Skin of body (tissue), 2 donors: ENCODE data around the gene ARL2. TPM values are rescaled to one million over a fixed set of nuclear protein-coding genes. Genes with fewer than 3 reads are reported as not detected.
"Not testable (repeated sequence)": the region's sequence is repeated elsewhere in the genome, so short reads cannot be mapped to it uniquely, and the experiment has no call there.

Experiments
- DNase-seq: peaks from one replicate; lab custom pipeline; 2025; lab: John Stamatoyannopoulos, UW
- total RNA-seq: library from RNA; depleted of rRNA; stranded (reverse); fragments of >200 nt; gene quantifications from one replicate; pipeline ENCODE4 v1.2.3, GENCODE V29; 2014

The ARL2 gene
- total RNA-seq = 43.3 TPM

DNA sequence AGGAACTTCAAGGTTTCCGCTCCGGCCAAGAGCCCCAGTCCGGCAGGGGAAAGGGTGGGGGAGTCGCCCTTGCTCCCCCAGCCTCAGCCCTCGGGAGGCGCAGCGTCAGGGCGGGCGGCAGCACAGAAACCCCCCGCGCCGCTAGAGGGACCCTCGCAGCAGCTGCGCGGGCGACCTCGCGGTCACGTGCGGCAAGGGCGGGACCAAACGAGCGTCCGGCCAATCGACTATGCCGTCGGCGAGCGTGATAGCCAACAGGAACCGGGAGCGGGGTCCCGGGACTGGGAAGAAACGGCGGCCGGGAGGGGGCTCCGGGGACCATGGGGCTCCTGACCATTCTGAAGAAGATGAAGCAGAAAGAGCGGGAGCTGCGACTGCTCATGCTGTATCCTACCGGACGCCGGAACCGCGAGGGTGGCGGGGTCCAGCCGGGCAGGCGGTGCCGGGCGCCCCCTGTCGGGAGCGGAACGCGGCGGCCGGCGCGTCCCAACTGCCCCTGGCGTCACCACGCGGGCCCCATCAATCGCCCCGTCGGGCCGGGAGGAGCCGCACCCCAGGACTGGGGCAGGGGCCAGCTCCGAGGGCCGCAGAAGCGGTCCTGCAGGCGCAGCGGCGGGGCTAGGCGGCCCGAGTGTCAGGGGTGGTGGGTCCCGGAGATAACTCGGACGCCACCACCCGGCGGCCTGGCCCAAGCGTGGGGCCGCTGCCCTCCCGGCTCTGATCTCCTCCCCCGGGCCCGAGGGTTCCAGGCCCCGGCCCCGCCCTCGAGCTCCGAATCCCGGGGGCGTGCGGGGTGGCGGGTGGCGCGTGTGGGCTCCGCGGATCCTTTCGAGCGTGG is at the start of gene ARL2:
ARL2 (plus strand) TSS at position 273 of the 838 bp plus-strand sequence; CDS start at position 321, 48 bp downstream.
- DNase-seq = peak; percentile 88

DNA sequence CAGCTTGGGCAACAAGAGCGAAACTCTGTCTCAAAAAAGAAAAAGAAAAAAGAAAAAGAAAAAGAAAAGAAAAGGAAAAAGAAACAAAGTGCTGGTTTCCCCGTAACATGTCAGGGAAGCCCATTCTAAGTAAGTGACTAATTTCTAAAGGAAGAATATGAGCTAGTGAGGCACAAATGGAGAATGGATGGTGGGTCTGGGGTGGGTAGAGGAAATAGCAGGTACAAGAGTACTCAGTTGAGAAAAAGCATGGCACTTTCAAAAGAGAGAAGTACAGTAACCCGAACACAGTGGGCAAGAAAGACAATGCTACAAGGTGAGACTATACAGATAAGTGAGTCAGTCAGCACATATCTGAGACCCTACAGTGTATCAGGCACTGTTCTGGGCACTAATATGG is 46.6 kb upstream of the ARL2 start:
- no peak for DNase-seq

- DNase-seq = no peak
These were observed 44.8 kb upstream of the ARL2 start for GRCh38 chr11:64969209-64969608.

DNA sequence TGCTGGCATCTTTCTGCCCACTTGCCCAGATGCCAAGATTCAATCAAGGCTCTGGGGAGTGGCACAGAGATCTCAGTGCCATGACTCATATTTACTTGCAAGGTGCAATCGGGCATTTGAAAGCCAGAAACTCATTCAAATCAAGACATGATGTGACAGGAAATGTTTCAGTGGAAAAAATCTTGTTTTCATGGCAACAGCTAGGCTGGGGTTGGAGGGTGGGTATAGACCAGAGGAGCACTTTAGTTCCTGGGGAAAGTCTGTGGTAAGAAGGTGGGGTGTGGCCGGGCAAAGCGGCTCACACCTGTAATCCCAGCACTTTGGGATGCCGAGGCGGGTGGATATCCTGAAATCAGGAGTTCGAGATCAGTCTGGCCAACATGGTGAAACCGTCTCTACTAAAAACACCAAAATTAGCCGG is 43.2 kb upstream of the ARL2 start:
- no peak for DNase-seq

DNA sequence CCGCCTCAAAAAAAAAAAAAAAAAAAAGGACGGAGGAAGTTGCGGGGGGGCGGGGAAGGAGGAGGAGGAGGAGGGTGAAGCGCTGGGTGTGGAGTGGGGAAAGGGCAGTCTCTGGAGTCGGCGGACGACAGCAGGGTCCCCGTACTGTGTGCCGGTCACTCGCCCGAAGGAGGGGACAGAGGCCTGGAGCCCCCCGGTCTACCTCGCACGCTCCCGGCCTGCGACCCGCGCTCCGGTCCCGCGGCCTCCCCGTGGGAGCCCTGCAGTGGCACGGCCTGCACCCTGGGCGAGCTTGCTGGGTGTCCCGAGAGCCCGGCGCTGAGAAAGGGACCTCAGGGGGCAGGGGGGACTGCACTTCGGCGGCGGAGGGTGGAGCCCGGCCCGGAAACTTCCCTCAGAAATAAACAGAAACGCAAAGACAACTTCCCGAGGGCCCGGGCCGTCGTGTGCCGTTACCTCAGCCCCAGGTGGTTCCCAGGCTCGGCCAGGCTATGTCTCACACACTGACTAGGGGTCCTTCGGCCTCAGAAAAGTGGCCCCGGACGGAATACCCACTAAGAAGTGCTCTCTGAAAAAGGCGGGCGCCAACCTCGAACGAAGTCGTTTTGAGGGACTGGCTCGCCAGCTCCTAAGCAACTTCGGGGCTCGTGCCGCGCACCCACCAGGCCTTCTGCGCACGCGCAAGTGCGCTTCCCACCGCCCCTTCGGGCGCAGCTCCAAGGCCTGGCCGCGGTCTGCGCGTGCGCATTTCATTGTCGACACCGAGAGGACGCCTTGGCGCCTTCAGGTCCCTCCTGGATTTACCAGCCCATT is 42.3 kb upstream of the ARL2 start, which contains the start of gene MAJIN:
MAJIN (minus strand) TSS at position 688 of the 813 bp plus-strand sequence. CDS start 12,703 bp downstream, outside the sequence.
- DNase-seq = peak; percentile 39

- no peak for DNase-seq
These were observed 39.8 kb upstream of the ARL2 start for GRCh38 chr11:64974124-64974523.

DNA sequence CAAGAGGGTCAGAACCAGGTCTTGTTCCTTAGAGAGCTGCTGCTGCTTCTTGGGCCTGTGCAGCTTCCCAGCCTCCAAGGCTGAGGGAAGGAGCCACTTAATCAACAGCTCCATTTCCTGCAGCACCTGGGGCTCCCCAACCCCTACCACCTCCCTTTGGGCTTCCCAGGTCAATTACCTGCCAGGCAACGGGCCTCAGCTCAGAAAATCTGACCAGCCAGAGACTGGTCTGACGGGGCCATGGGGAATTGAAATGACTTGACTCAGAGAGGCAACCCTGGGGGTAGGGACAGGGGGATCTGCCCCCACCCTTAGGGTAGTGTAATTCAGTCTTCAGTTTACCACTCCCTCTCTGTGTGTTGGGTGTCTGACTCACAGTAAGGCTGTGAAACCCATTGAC is 37.3 kb upstream of the ARL2 start:
- DNase-seq = no peak

DNA sequence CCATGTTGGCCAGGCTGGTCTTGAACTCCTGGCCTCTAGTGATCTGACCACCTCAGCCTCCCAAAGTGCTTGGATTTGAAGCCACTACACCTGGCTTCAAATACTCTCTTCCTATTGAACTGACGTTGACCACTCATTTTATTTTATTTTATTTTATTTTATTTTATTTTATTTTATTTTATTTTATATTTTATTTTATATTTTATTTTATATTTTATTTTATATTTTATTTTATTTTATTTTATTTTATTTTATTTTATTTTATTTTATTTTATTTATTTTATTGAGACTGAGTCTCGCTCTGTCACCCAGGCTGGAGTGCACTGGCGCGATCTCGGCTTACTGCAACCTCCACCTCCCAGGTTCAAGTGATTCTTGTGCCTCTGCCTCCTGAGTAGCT is 30.6 kb upstream of the ARL2 start:
- not testable (repeated sequence) for DNase-seq

DNA sequence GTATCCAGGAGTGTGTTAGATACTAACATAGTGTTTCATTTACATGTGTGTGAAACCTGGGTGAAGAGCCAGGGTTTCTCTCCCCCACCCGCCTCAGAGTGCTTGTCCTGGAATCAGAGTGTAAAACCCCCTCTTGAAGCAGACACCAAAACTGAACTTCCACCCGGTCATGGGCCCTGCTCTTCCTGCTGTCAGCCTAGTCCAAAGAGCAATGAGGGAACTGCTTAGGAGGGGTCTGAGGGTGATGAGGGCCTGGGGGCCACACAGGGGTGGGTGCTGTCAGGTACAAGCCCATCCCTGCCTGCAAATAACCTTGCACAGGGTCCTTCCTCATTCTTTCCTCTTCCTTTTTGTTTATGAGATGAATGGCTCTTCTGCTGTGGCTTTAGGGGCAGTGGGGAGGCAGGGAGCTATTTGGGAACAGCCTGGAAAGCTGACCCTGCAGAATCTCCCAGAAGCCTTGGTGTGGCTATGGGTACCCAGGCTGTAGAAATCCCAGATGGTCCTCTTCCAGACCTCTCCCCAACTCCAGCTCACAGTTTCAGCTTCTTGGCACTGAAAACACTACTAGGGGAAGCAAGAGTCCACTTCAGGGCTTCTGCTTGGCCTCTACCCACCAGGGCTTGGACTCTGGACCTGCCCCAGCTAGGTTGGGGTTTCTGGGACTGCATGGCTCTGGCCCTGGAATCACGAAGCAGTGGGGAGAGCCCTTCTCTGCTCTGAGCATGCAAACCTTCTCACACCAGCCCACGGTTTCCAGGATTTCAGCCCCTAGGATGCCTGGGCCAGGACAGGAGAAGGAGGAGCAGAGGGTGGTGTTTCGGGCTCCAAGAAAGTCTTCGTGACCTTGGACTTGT is 25.7 kb upstream of the ARL2 start:
- no peak for DNase-seq

GRCh38 chr11:64989416-64989815 is 24.5 kb upstream of the ARL2 start:
- no peak for DNase-seq

DNA sequence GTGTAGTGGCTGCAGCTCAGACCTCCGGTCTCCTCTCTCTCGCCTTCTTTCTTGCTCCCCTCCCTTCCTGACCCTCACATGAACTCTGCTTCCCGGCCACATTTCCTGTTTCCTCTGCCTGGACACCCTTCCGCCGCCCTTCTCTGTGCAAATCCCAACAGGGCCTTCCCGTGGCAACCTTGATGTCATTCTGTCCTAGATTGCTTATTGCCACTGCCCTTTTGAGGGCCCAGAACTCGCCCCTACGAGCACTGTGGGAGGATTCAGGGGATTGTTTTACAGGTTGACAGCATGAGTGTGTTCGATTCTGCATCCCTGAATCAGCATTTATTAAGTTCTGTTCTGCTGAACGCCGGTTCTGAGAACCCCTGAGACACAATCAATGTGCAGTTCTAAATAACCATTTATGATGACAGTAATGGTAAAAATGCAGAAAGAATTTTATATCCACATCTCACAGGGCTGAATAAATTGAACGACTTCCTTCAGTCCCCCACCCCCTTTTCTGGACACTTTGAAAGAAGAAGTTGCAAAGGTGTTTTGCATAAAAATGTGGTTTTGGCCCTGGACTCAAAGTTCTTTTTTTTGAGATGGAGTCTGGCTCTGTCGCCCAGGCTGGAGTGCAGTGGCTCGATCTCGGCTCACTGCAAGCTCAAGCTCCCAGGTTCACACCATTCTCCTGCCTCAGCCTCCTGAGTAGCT is 23.6 kb upstream of the ARL2 start:
- DNase-seq = no peak

DNA sequence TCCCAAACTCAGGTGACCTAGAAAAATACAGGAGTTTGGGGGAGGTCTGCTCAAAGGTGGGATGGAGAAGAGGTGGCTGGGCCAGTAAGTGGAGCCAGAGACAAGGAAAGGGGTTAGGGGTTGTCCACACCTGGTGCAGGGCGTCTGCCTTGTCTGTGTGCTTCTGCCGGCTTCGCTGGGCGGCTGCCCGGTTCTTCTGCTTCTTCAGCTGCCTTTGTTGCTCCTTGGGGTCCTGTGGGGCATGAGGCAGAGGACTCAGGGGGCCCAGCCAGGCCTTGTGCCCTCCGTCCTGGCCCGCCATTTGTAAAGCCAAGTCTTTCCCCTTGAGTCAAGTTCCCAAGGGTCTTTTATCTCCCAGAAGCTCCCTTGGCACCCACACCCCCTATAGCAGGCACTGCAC is 19.6 kb upstream of the ARL2 start:
- no peak for DNase-seq

DNA sequence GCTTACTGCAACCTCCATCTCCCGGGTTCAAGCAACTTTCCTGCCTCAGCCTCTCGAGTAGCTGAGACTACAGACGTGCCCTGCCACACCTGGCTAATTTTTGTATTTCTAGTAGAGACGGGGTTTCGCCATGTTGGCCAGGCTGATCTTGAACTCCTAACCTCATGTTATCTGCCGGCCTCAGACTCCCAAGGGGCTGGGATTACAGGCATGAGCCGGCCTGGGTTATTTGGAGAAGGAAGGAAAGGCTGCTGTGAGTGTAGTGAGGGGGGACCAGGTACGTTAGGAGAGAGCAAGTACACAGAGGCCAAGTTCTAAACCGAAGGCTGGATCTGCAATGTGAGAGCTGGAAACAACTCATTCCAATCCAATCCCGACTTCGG is 17.6 kb upstream of the ARL2 start:
- no peak for DNase-seq

GRCh38 chr11:64996710-64997380 is 17.1 kb upstream of the ARL2 start, which contains the start of gene BATF2:
BATF2 (minus strand) TSS chr11:64996971; CDS start chr11:64996914, 57 bp downstream.
- no peak for DNase-seq

GRCh38 chr11:64998141-64998540 is 15.8 kb upstream of the ARL2 start:
- no peak for DNase-seq

- DNase-seq = no peak
These were observed 15.1 kb upstream of the ARL2 start for GRCh38 chr11:64998690-64999431.

DNA sequence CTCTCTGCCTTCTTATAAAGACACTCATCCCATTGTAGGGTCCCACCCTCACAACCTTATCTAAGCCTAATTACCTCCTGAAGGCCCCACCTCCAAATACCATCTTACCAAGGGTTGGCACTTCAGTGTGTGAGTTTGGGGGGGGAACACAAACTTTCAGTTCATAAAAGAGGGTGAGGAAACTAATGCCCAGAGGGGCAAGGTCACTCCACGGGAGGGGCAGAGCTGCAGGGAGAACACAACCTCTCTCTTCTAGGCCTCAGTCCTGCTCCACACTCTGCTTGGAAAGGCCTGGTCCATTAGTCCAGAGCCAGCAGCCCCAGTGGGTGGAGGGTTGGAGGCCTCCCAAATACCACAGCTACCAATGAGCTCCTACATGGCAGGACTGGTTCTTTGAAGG is 14.5 kb upstream of the ARL2 start:
- DNase-seq = no peak

GRCh38 chr11:65002706-65003105 is 11.3 kb upstream of the ARL2 start:
- DNase-seq = no peak

GRCh38 chr11:65003282-65003681 is 10.7 kb upstream of the ARL2 start:
- DNase-seq = no peak
